Epithelial cell of esophagus (primary cell): ENCODE results near the gene OR2V1.

Experiments
- DNase-seq: peaks from one replicate; pipeline ENCODE4 v3.0.0; 2010; ENCODE audit warnings: low read depth
- H3K4me3 ChIP-seq: 2 replicates; pipeline ENCODE4 v1.5.1; 2011; ENCODE audit warnings: mild to moderate bottlenecking, low read length, control low read depth
- CTCF ChIP-seq: IDR thresholded peaks from 2 replicates; pipeline ENCODE4 v1.5.1; 2011; ENCODE audit warnings: low read depth, mild to moderate bottlenecking, low read length, control low read depth, inconsistent platforms; ENCODE audit not compliant: insufficient read depth; ENCODE audit errors: missing control alignments

OR2V1 gene

GRCh38 chr5:181086026-181086883, 44.7 kb downstream of the OR2V1 start:
- TF ChIP-seq CTCF = no peak

GRCh38 chr5:181084621-181085195, 46.3 kb downstream of the OR2V1 start:
- no peak overlapping the region for H3K4me3 ChIP-seq
- no peak for DNase-seq
- TF ChIP-seq CTCF = no peak

More at GRCh38 chr5:181086026-181086883, 44.7 kb downstream of the OR2V1 start:
- no peak overlapping the region for H3K4me3 ChIP-seq
- DNase-seq = no peak

- no peak overlapping the region for H3K4me3 ChIP-seq
- DNase-seq = no peak
- no peak for TF ChIP-seq CTCF
These were observed 49.0 kb downstream of the OR2V1 start for GRCh38 chr5:181081989-181082388.

GRCh38 chr5:181076920-181077319, 54.0 kb downstream of the OR2V1 start:
- H3K4me3 ChIP-seq = no peak overlapping the region
- no peak for TF ChIP-seq CTCF
- DNase-seq = no peak
